NCI-H2227 (cell line): ENCODE results near the gene CCDC167.

Source experiments
- DNase-seq: peaks from one replicate; lab custom pipeline; 2025; ENCODE audit not compliant: unreplicated experiment; lab: John Stamatoyannopoulos, UW

Gene CCDC167

DNA sequence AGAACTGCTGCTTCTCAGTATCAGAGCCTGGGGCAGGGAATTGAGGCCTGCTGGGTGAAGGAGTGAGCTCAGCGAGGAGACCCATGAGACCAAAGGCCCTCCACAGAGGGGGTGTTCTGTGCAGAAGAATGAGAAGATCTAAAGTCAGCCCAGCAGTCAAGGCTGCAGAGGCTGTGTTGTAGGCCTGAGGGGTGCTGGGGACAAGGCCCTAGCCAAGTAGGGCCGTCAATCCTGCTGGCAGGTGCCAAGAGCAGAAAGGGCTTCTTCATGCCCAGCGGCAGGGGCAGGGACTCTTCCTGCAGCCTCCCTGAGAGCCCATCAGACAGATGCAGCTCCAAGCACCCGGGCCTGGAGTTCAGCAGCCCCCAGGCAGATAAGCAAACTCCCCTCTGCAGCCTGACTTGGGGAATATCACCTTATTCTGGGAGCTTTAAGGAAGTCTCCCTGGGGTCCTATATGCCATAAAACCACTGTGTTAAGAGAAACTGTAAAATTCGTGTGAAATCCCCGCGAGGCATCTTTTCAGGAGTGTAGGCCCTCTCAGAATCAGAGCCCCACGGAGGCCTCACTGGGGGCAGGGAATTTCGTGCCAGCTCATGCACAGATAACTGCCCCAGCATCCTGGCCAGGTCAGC, 9.0 kb downstream of the CCDC167 start:
- no peak for DNase-seq

DNA sequence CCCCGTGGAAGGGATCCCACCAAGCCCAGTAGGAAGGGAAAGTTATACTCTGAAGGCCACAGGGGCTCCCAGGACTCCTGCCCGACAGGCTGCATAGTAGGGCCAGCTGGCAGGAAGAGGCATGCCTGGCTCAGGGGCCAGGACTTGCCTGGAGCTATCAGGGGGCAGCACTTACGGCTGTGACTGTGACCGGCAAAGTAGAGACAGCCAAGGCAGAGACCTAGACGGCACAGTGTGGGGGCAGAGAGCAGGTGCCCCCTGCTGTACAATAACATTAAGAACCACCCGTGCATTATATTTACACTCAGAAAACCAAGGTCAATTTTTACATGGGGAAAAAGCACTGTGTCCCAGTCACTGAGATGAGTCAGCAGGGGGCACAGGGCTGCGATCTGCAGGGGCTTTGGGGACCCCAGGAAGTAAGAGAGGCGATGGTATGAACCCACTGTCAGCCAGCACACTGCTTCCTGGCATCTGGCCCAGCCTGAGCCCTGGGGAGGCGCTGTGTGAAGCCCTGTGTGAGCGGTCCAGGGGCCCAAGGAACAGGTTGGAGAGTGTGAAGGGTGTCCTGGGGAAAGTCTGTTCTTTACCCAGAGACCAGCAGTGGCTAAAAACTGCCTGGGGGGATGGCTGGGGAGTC, 9.9 kb downstream of the CCDC167 start:
- no peak for DNase-seq

GRCh38 chr6:37488476-37488875, 11.2 kb downstream of the CCDC167 start:
- DNase-seq = no peak

DNA sequence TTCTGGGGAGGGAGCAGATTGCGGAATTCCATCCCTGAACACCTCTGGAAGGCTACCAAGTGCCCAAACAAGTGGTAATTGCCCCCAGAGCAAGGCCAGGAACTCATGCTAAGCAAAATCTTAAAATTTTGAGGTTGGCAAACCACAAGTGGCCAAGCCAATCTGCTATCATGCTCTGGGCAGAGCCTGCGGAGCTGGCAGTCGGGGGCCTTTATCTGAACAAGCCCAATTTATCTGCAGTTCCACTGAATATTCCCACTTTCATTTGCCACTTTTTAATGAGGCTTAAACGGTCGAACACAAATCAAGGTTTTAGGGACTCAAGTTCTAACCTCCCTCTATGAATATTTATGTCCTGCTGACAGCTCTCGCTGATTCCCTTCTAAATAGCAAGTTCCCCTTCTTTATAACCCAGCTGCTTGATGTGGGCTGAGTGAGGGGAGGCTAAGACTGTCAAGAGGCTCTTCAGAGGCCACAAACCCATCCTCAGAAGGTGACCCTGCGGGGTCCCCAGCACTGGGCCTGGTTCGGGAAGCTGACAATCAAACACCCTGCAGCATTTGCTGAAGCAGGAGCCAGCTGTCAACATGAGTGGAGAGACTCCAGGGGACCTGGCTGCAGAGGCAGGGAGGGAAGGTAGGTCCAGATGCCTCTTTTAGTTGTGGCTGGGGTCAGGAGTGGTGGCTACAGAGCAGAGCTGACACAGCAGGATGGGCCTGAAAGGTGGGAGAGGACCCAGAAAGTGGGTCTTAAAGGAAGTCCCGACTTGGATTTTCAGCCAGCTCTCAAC, 11.9 kb downstream of the CCDC167 start:
- no peak for DNase-seq

GRCh38 chr6:37486121-37486839, 13.4 kb downstream of the CCDC167 start:
- DNase-seq = no peak

- peak; percentile 48 for DNase-seq
These were observed 14.4 kb downstream of the CCDC167 start for GRCh38 chr6:37485291-37485702.

- DNase-seq = no peak
These were observed 14.9 kb downstream of the CCDC167 start for GRCh38 chr6:37484786-37485170.

DNA sequence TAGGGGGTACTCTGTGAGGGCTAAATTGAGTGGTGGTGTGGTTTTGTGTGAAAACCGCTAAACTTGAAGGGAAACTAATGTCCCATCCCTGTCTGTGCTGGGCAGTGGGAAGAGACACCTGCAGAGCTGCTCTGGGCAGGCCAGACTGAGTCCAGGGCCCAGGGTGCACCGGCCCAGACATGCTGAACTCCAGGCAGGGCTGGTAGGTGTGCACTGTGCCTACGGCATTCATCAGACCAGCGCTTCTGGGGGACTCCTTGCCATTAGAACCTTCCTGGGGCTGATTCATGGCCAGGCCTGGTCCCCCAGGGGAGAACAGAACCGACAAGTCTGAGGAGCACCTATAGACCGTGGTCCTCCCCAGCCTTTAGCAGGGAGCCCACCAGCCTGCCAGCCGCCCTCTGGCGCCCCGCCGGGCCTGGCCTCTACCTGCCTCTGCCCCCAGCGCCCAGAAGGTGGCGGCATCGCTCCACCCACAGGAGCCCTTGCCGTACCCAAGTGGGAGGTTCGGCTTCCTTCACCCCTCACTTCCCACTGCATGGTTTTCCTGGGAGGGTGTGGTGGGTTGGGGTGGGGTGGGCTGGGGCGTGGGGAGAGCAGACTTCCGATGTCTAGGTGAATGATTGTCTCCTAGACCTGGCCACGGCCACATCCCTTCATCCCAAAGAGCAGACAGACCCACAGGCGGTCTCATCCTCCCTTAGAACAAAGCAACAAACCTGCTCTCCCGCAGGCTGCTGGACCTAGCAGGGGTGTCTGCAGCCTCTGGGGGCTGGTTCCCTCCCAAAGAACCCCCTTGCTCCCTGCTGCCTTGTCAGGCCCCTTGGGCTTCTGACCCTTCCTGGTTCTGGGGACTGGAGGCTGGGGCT, 15.5 kb downstream of the CCDC167 start:
- DNase-seq = peak; percentile 83

GRCh38 chr6:37483252-37483901, 16.3 kb downstream of the CCDC167 start:
- DNase-seq = no peak

GRCh38 chr6:37482606-37483251, 17.0 kb downstream of the CCDC167 start:
- peak; percentile 39 for DNase-seq

- peak; percentile 88 for DNase-seq
These were observed 17.7 kb downstream of the CCDC167 start for GRCh38 chr6:37481711-37482605.

DNA sequence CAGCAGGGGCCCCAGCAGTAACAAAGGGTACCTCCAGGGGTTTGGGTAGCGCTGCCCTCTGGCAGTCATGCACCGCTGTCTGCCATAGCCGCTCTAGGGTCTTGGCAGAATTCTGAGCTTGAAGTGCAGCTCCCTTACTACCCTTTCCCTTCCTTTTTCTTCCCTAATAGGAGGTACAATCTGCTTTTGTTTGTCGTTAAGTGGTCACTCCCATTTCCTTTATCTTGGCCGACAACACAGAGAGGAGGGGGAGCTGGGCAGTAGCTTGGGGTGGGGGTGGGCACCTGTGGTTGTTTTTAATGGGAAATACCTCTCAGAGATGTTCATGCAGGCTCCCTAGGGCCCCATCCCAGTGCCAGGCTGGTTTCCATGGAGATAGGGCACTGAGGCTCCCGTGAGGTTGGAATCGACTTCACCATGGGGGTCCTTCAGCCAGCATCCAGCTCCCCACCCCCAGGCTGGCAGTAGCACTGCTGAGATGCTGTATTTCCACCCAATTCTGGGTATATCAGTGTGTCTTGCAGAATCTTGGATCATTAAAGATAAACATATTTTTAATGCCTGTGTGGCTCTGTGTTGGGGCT, 18.6 kb downstream of the CCDC167 start:
- peak; percentile 87 for DNase-seq

- DNase-seq = no peak
These were observed 19.5 kb downstream of the CCDC167 start for GRCh38 chr6:37480118-37480736.

DNA sequence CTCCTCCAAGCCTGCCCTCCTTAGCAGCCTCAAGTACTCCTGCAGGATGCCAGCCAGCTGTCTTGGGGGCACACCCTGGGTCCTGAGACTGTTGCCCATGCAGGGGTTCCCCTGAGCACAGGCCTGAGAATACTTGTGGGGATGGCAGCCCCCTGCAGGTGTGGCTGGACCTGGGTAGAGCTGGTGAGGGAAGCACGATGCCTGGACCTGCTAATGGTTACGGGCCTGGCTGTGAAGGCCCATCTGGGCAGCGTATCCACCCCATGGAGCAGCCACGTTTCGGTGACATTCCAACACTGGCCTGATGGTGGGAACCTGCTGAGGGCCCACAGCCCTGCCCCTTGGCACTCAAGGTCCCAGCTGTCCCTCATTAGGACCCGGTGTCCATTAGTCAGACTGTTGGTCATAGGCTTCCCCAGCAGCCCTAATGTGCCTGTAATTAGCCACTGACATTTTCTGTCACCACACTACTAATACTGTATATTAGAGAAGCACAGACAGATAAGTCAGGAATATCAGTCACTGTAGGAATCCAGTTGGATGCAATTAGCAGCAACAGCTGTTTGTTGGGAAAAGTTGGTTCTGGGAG, 20.3 kb downstream of the CCDC167 start:
- DNase-seq = no peak

DNA sequence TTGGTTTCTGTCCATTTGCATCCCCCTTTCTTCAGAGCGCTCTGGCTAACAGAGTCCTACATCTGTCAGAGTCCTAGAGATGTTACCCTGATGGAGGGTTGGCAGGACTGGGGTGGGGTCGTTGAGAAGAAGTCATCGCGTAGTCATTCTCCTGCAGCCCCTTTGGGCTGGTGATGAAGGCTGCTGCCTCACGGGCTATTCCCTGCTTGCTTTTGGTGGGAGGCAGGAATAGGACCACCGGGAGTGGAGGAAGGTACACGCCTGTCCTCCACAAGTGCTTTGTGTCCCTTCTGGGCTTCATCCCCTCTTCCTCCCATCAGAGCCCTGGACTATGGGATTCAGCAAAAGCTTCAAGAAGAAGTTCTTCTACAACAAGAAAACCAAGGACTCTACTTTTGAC, 20.9 kb downstream of the CCDC167 start:
- DNase-seq = no peak

DNA sequence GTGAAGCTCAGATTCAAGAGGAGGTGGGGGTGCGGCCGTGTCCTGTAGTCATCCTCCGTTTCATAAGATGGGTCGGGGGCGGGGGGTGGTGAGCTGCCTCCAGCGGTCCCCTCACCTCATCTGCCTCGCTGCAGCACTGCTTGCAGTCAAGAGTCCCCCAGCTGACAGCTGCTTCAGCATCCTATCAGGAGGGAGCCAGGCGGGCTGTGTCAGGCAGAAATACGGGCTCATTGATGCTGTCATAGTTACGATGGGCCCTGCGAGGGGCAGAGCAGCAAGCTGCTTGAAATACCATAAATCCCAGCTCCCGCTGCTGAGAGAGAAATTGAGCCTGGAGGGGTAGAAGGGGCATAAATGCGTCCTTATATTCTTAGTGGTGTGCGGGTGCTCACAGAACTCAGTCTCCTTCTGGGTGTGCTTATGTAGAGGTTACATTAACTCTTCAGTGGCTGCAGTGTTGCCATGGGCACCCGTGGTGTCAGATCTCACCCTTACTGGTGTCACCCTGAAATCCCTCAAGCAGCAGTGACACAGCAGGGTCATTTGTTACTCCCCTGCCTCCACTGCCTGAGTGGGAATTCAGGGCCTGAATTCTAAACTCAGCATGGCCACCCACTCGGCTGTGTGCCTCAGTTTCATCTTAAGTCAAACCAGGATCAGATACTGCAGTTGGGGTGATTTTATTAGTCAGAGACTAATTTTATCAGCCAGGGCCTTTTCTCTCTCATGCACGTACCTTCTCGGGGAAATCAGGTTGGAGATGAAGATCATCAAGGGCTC, 21.8 kb downstream of the CCDC167 start:
- DNase-seq = no peak

DNA sequence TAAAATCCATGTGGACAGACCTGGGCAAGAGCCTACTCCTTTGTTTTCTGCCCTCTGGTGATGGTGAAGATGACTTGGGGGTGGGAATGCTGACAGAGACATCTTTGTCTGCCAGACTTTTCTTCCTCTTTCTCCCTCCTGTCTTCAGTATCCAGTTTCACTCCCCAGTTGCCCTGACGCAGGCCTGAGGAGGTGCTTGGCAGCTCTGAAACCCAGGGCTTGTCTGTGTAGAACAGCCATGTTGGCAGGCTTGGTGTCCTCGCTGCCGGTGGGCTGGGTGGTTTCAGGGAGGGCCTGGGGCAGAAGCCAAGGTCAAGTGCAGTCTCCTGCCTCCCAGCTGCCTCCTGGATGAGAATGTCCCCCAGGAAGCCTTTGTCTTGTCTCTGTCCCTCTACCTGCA, 22.5 kb downstream of the CCDC167 start:
- DNase-seq = no peak
